Measurements from ENCODE around the gene OSER1. TPM values are rescaled to one million over a fixed set of nuclear protein-coding genes. Genes with fewer than 3 reads are reported as not detected.
"Not testable (repeated sequence)": the region's sequence is repeated elsewhere in the genome, so short reads cannot be mapped to it uniquely, and the experiment has no call there.

The OSER1 gene
- total RNA-seq, 1 experiment from 2014 or later: 77.3 TPM

DNA sequence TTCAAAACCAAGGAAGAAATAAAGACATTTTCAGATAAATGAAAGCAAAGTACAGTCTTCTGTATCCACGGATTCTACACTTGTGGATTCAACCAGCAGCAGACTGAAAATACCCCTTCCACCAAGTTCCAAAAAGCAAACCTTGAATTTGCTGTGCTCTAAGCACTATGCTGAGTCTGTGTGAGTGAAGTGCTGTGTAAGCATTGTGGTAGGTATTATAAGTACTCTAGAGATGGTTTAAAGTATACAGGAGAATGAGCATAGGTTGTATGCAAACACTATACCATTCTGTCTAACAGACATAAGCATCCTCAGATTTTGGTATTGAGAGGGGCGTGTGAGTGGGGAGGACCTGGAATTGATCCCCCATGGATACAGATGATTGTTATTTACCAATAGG is 9.6 kb downstream of the OSER1 start:
- DNase-seq (ENCODE audit: low read depth): no peak

DNA sequence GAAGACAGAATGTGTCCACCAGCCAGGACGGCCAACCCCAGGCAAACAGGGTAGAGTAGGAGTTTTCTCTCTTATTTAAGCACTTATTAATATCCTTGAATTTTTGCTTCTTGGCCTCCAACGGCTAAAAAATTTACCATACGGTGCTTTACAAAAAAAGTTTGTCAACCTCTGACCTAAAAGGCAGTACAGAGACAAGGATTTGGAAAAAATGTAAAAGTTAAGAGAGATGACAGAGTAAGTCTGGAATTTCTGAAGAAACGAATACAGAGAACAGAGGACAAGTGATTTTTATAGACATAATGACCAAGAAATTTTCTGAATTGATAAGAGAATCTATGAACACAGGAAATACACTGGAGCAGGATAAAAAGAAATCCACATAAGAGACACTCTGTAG is 10.2 kb downstream of the OSER1 start:
- no peak for DNase-seq (ENCODE audit: low read depth)

DNA sequence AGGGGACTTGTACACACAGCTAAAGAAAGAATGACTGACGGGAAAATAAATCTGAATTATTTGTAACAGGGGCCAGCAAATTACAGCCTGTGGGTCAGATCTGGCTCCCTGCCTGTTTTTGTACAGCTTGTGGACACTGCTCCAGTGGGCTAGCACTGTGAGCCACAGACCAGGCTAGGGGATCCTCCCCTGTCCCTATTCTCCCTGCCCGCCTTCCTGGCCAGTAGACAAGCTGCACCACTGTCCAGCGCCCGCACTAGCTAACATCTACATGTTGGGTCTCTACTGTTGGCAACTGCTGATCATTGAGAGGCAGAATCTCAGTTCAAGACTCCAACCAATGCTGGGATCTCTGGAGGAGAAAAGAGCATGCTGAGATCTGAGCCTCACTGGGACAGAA is 10.7 kb downstream of the OSER1 start:
- DNase-seq (ENCODE audit: low read depth): no peak

DNA sequence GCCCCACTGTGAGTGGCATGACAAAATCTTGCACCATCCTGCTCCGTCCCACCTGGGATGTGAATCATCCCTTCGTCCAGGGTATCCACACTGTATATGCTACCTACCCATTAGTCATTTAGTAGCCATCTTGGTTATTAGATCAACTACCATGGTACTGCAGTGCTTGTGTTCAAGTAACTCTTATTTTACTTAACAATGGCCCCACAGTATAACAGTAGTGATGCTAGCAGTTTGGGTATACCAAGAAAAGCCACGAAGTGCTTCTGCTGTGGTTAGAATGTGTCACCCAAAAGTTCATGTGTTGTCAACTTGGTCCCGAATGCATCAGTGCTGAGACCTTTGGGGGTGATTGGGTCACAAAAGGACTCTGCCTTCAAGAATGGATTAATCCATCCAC is 11.7 kb downstream of the OSER1 start:
- DNase-seq (ENCODE audit: low read depth): peak; percentile 48

DNA sequence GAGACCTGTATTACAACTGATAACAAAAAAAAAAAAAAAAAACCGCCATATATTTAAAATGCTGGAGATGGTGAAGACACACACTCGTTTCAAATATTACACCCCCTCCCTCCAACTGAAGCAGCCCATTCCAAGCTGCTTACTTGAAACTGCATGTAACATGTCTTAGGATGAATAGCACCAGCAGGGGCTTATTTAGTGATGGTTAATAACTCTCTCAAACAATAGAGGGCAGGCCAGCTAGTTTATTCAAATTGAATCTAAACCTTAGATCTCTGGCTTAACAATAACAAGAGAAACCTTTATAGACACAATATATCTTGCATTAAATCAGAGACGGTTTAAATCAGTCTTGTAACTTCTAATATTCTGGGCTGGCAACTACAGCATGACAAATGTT is 14.3 kb downstream of the OSER1 start:
- DNase-seq (ENCODE audit: low read depth): peak; percentile 41

DNA sequence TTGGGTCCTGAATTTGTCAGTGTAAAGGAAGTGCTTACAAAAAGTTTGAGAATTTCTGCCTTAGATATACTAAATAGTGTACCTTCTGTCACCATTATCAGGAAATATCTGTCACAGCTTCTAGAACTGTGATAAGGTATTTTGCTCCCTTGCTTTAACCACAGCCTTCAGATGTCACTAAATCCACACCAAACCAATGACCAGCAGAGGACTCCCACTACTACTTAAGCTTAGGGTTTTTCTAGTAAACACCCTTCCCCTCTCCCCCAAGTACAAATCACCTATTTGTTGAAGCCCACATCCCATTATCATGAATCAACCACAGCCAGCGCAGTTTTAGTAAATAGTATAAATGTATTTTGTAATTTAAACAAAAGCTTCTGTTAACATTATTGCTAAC is 15.0 kb downstream of the OSER1 start:
- no peak for DNase-seq (ENCODE audit: low read depth)

DNA sequence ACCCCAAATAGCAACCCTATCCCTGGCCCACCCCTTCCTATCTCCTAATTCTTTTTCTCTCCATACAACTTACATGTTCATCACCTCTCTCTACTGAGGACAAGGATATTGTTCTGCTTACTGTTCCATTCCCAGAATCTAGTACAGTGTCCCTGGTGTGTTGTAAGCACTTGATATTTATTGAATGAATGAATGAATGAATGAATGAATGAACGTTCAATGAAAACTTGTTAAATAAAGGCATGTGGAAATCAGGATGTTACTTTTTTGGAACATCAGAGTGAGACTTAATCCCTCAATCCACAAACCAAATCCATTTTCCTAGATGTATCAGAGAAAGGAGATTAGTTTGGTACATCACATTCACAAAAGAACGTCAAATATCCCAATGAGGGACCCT is 16.8 kb downstream of the OSER1 start:
- DNase-seq (ENCODE audit: low read depth): no peak

DNA sequence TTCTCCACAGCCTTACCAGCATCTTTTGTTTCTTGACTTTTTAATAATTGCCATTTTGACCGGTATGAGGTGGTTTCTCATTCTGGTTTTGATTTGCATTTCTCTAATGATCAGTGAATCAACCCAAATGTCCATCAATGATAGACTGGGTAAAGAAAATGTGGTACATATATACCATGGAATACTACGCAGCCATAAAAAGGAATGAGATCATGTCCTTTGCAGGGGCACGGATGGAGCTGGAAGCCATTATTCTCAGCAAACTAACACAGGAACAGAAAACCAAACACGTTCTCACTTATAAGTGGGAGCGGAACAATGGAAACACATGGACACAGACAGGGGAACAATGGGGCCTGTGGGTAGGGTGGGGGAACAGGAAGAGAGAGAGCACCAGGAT is 18.9 kb downstream of the OSER1 start:
- DNase-seq (ENCODE audit: low read depth): not testable (repeated sequence)

DNA sequence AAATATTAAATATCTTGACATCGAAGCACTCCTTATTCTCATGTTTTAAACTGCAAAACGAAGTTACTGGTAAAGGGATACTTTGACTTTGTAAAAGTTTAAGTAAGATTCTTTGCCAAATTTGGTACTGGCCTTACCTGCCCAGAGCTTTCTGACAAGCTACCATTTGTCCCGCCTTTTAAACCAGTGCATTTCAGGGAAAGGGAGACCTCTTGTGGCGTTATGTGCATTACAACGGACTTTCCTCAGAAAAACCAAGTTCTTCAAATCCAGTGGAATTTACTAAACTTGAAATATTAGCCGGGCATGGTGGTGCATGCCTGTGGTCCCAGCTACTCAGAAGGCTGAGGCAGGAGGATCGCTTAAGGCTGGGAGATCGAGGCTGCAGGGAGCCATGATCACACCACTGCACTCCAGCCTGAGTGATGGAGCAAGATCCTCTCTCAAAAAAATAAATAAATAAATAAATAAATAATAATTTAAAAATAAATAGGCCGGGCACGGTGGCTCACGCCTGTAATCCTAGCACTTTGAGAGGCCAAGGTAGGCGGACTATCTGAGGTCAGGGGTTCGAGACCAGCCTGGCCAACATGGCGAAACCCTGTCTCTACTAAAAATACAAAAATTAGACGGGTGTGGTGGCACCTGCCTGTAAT is 20.2 kb downstream of the OSER1 start:
- DNase-seq (ENCODE audit: low read depth): peak; percentile 88

DNA sequence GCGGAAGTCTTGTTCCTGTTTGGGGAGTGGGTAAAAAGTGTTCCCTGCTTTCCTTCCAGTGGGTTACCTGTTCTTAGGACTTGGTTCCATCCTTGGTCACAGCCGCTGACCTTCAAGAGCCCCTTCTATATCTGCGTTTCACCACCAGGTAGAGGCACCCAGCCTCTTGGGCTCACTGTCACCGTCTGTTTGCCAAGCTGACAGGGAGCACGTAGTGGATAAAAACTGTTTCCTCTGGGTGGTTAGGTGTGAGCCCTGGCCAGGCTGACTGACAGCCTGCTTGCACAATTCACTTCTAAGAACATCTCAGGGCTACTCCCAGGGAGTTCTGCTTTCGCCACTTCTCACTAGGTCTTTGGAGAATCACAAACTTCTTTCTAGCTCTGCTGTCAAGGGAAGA is 21.8 kb downstream of the OSER1 start:
- DNase-seq (ENCODE audit: low read depth): peak; percentile 66

DNA sequence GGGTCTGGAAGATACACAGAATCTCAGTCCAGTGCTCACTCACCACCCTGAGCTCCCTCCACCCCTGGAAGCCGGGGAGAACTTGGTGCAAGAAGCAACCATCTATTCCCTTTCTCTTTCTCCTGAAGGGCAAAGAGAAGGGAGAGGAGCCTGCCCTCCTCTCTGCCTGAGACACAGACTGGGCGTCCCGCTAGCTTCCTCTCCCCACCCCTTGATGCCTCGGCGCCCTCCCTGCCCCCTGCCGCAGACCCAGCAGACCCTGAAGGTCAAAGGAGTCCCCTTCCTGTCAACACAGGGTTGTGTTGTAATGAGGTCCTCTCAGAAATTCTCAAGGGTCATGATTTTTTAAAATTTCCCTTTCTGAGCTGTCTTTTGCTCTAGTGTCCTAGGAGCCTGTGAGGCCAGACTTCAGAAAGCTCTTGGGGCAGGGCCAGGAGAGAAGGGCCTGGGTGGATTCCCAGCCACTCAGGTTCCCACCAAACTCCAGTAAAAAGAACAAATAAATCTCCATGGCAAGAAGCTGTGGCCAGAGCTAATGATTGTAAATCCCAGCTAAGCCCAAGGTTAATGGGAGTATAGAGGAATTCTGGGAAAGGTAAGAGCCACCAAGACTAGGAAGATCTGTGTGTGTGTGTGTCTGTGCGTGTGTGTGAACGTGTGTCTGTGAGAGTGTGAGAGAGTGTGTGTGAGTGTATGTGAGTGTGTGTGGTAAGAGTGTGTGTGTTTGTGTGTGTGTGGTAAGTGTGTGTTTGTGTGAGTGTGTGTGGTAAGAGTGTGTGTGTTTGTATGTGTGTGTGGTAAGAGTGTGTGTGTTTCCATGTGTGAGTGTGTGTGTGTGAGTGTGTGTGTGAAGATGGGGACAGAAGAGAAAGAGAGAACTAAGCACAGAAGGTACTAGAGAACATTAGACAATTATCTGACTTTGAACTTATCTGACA is 22.5 kb downstream of the OSER1 start:
- DNase-seq (ENCODE audit: low read depth): peak; percentile 94

DNA sequence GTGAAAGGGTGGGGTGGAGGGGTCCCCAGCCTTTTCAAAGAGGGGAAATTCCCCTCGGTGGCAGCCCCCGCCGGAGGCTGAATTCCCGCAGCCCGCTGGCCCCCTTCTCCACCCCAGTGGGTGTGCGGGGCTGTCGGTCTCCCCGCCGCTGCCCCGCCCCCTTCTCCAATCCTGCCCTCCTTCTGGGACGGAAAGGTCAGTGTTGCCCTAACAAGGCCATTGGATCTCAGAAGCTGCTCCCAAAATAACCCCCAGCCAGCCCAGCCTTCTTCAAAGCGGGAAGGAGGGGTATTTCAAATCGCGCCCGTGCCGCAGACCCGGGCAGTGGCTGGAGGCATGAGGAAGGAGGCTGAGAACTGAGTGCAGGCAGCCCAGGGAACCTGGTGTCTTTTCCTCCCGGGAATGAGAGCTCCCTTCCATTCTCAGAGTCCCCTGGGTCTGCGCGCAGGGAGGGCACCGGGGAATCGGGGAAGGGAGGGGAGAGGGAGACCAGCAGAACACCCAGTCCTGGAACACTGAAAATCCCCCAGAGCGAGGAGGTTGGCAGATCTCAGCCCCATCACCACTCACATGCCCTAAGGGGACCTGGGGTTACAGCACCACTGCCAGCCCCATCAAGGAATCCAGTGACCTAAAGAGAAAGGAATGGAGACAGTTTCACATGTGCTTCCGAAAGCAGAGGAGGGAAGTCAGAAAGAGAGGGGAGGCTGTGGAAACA is 23.4 kb downstream of the OSER1 start, which contains the start of gene JPH2:
JPH2 (minus strand) TSS at position 135 of the 718 bp plus-strand sequence. CDS start 483 bp downstream, outside the sequence.
- DNase-seq (ENCODE audit: low read depth): peak; percentile 100

DNA sequence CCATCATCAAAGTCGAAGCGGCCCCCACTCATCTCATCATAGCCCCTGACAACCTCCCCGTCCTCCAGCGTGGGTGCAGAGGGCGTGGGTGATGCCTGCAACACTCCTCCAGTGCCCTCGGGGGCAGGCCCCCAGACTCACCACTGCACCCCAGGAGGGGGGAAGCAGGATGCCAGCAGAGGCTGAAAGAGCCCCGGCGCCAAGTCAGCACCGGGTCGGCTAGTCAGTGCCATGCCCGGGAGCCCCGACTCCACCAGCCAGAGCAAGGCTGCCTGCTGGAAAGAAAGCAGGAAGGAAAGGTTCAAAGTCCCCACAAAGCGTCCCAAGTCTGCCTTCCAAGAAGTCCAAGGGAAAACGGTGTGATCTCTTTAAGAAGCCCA is 23.9 kb downstream of the OSER1 start:
- DNase-seq (ENCODE audit: low read depth): no peak

DNA sequence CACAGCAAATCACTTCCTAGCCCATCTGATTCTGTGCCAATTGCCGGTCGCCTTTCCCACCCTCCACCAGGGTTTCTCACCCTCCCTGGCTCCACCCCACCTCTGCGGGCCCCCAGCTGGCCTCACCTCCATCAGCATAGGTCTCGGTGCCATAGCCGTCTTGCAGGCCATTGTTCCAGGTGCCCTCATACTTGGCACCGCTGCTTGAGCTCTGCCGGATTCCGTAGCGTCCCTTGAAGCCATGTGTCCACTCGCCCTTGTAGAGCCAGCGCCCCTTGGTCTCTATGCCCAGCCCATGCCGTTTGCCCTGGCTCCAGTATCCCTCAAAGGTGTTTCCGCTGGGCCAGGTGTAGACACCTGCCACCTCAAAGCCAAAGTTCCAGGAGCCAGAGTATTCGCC is 24.4 kb downstream of the OSER1 start:
- peak; percentile 56 for DNase-seq (ENCODE audit: low read depth)

DNA sequence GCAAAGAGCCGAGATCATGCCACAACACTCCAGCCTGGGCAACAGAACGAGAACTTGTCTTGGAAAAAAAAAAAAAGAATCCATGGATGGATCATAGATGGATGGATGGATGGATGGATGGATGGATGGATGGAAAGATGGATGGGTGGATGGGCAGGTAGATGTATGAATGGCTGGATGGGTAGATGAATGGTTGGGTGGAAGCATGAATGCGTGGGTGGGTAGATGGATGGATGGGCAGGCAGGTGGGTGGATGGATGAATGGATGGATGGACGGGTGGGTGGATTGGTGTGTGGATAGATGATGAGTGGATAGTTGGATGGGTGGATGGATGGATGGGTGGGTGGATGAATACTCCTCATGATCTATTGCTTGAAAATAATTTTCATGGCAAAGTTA is 25.0 kb downstream of the OSER1 start:
- DNase-seq (ENCODE audit: low read depth): no peak

DNA sequence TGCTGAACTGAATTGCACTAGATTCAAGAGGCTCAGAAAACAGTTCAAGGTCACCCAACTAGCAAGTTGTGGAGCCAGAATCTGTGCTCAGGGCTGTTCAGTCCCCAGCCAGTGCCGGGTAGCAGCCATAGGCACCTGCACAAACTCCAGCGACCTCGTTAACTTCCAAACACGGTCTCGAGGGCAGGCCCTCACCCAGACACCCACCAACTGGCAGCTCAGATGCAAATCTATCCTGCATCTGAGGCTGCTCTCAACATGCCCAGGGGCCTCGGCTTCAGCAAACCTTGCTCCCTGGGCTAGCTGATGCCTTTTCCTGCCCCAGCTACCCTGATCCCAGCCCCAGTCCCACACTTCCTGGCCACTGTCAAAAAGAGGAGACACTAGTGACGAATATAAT is 27.3 kb downstream of the OSER1 start:
- no peak for DNase-seq (ENCODE audit: low read depth)

DNA sequence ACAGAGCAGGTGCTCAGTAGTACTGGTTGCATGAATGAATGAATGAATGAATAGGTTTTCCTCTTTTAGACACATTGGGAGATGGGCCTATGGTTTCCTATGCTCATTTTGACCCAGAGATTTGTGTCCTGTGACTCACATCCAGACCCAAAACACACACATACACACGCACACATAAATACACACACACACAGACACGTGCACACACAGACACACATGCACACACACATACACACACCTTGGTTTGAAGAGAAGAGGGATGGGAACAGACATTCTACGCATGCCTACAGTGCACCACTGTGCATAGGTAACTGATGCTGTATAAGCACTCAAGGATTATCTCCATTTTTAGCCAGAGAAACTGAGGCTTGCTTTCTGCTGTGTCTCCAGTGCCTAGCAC is 27.7 kb downstream of the OSER1 start:
- no peak for DNase-seq (ENCODE audit: low read depth)

DNA sequence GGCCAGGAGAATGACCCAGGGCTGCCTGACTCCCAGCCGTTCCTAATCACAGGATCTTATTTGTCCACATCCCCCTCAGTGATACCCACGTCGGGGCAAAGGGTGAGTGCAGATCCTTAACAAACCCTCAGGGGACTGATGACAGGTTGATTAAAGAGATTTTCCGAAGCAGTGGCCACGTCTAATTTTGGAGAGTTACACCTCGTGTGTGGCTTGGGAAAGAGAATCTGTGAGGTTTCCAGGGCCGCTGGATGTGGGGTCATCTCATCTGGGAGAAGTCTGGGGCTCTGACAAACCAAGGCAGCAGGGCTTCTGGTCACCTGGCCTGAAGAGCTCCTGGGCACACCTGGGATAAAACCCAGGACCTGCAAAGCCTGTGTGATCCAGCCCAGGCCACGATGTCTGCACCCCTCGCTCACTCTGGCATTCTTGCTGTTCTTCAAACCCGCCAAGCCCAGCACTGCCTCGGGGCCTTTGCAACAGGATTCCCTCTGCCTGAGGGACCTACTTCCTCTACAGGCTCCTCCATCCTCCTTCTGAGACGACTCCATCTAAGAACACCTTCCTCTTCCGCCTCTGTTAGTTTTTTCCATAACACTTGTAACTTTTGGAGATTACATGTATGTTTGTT is 28.3 kb downstream of the OSER1 start:
- peak; percentile 54 for DNase-seq (ENCODE audit: low read depth)

DNA sequence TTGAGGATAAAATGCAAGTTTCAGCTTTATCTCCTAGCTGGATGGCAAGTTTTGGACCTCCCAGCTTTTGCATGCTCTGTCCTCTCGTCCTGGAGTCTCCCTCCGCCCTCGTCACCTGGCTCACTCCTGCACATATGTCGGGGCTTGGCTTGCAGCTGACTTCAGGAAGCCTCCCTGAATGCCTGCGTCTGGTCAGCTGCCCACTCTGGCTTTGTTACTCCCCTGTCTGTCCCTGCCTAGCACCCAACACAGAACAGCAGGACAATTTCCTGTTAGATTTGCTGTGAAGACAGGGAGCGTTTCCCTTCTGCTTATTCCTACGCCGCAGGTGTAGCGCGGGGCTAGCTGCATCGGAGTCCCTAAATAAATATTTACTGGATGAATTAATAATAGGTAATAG is 29.0 kb downstream of the OSER1 start:
- DNase-seq (ENCODE audit: low read depth): no peak

DNA sequence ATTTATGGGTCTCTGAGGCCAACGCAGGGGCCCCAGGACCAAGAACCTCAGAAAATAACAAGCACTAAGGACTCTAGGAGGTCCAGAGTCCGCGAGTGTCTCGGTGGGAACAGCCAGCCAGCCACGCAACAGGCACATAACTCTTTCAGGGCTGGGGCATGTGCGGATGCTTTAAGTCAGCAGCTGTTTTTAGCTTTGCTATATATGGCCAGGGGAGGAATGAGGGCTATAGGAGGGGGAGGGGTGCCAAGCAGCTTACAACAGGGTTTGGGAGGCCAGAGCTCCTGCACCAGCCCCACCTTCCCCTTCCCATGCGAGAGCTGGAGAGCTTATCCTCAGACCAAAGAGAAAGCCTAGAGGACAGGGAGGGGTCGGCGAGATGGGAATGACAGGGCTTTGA is 29.8 kb downstream of the OSER1 start:
- no peak for DNase-seq (ENCODE audit: low read depth)

DNA sequence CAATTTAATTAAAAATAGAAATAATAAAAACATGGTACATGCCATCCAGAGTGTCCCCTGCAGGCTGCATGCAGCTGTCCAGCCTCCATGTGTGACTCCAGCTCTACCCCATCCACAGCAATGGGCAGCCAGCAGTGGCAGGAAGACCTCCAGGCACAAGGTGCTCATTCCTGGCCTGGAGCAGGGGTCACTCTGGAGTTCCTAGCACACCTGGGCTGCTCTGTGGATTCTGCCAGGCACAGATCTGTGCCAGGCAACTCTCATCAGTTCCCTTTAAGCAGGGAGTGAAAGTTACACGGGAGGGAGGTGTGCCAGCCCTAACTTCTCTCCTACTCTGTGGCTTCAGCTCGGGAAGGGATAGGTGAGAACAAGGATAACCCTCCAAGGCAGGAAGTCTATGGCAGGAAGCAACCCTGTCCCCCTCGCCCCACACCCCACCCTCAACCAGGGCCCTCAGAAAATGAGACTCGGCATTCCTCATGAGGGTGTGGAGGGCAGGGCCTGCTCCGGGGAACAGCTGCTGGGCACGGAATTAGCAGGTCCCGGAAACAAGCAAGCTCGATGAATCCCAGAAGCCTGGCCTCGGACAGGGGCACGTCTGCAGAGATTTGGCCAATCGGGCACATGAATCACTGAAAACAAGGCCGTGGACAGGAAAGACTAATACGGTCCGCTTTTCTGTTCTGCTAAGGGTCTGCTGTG is 33.6 kb downstream of the OSER1 start:
- no peak for DNase-seq (ENCODE audit: low read depth)

Data from M059J (cell line).